Chondrocyte (in vitro differentiated cells): ENCODE measurements around the gene OARD1. TPM values are rescaled to one million over a fixed set of nuclear protein-coding genes. Genes with fewer than 3 reads are reported as not detected.

Experiments
- DNase-seq: peaks from one replicate; pipeline ENCODE4 v3.0.0; 2021; ENCODE audit warnings: mixed read lengths, low spot score
- H3K27ac Mint-ChIP-seq: one replicate; pipeline ENCODE4 v1.8.0; 2021; ENCODE audit warnings: mild to moderate bottlenecking, moderate library complexity, mixed read lengths; ENCODE audit not compliant: unreplicated experiment
- H3K27me3 Mint-ChIP-seq: 2 replicates; pipeline ENCODE4 v1.8.0; 2021; ENCODE audit warnings: low read depth, mixed read lengths
- H3K36me3 Mint-ChIP-seq: 2 replicates; pipeline ENCODE4 v1.8.0; 2021; ENCODE audit warnings: low read depth, mixed read lengths
- H3K4me1 Mint-ChIP-seq: 2 replicates; pipeline ENCODE4 v1.8.0; 2021; ENCODE audit warnings: low read depth, mild to moderate bottlenecking, mixed read lengths
- H3K4me3 Mint-ChIP-seq: one replicate; pipeline ENCODE4 v1.8.0; 2021; ENCODE audit warnings: mild to moderate bottlenecking, moderate library complexity, mixed read lengths; ENCODE audit not compliant: unreplicated experiment
- H3K9me3 Mint-ChIP-seq: 2 replicates; pipeline ENCODE4 v1.8.0; 2021; ENCODE audit warnings: low read depth, mixed read lengths
- CTCF ChIP-seq: fragments of 200-600 bp; sonication (generic); IDR thresholded peaks from 2 replicates; pipeline ENCODE4 v1.5.0; 2021; ENCODE audit warnings: antibody characterized with exemption, mild to moderate bottlenecking, moderate library complexity
- total RNA-seq: library from RNA; stranded (reverse); gene quantifications from 3 replicates; pipeline ENCODE4 v1.2.1, GENCODE V29; 2021

The OARD1 gene
- total RNA-seq, 1 donor from 2014 or later = 12.2 TPM

- Mint-ChIP-seq H3K27ac (no peak overlapping the region), H3K36me3 (peaks cover 2% of the 10 kb centered on the region), H3K4me1 (peaks cover 20% of the 10 kb centered on the region), H3K27me3 (no peaks in the 10 kb centered on the region), H3K4me3 (no peak overlapping the region), H3K9me3 (no peaks in the 10 kb centered on the region)
- peak; percentile 96 for TF ChIP-seq CTCF
- no peak for DNase-seq
Measured at GRCh38 chr6:41066867-41067304, 5.3 kb downstream of the OARD1 start.

GRCh38 chr6:41065550-41066026 is 6.6 kb downstream of the OARD1 start:
- no peak overlapping the region for H3K27ac Mint-ChIP-seq
- no peaks in the 10 kb centered on the region for H3K27me3 Mint-ChIP-seq
- H3K4me1 Mint-ChIP-seq = peaks cover 9% of the 10 kb centered on the region
- TF ChIP-seq CTCF = no peak
- DNase-seq = no peak
- H3K36me3 Mint-ChIP-seq = peaks cover 2% of the 10 kb centered on the region
- H3K4me3 Mint-ChIP-seq = no peak overlapping the region
- H3K9me3 Mint-ChIP-seq = no peaks in the 10 kb centered on the region

- no peak for DNase-seq
- Mint-ChIP-seq H3K27ac (no peak overlapping the region), H3K4me3 (no peak overlapping the region), H3K27me3 (no peaks in the 10 kb centered on the region), H3K9me3 (no peaks in the 10 kb centered on the region), H3K36me3 (peaks cover 2% of the 10 kb centered on the region), H3K4me1 (peaks cover 11% of the 10 kb centered on the region)
- TF ChIP-seq CTCF = no peak
Measured at GRCh38 chr6:41064841-41065240, 7.3 kb downstream of the OARD1 start.

GRCh38 chr6:41063884-41064285 is 8.3 kb downstream of the OARD1 start:
- peaks cover 19% of the 10 kb centered on the region for H3K4me1 Mint-ChIP-seq
- no peak overlapping the region for H3K4me3 Mint-ChIP-seq
- no peak overlapping the region for H3K27ac Mint-ChIP-seq

GRCh38 chr6:41062056-41062455 is 10.1 kb downstream of the OARD1 start:
- no peaks in the 10 kb centered on the region for H3K9me3 Mint-ChIP-seq
- H3K27me3 Mint-ChIP-seq = no peaks in the 10 kb centered on the region

More at GRCh38 chr6:41063884-41064285, 8.3 kb downstream of the OARD1 start:
- TF ChIP-seq CTCF = no peak
- no peak for DNase-seq
- Mint-ChIP-seq H3K9me3 (no peaks in the 10 kb centered on the region), H3K27me3 (no peaks in the 10 kb centered on the region), H3K36me3 (peaks cover 2% of the 10 kb centered on the region)

More at GRCh38 chr6:41062056-41062455, 10.1 kb downstream of the OARD1 start:
- H3K27ac Mint-ChIP-seq = no peak overlapping the region
- no peaks in the 10 kb centered on the region for H3K36me3 Mint-ChIP-seq
- DNase-seq = no peak
- H3K4me1 Mint-ChIP-seq = peaks cover 18% of the 10 kb centered on the region
- no peak overlapping the region for H3K4me3 Mint-ChIP-seq
- no peak for TF ChIP-seq CTCF
